Upper lobe of left lung (tissue), 6 donors: ENCODE results near the gene MTMR2. TPM values are rescaled to one million over a fixed set of nuclear protein-coding genes. Genes with fewer than 3 reads are reported as not detected.
"Not testable (repeated sequence)": the region's sequence is repeated elsewhere in the genome, so short reads cannot be mapped to it uniquely, and the experiment has no call there.

Experiments
- ATAC-seq, 2 donors: fragments of 200-7000 bp; cut with Tn5 transposase; one replicate each; pipeline ENCODE4 v1.9.1; 2022; ENCODE audit warnings: mild to moderate bottlenecking in 2 of 2, moderate library complexity in 2 of 2; ENCODE audit not compliant: low FRiP score in 2 of 2
- DNase-seq, 2 donors: peaks; one replicate each; pipeline ENCODE4 v3.0.0-alpha.2; 2019 to 2020
- H3K27ac ChIP-seq, 4 donors: fragments of 200-600 bp; sonication (generic); one replicate each; pipeline ENCODE4 v1.5.1; 2016 to 2019
- H3K27me3 ChIP-seq, 4 donors: fragments of 200-600 bp; sonication (generic); one replicate each; pipeline ENCODE4 v1.5.1; 2017 to 2019
- H3K36me3 ChIP-seq, 4 donors: fragments of 200-600 bp; sonication (generic); one replicate each; pipeline ENCODE4 v1.5.1; 2016 to 2019
- H3K4me1 ChIP-seq, 4 donors: fragments of 200-600 bp; sonication (generic); one replicate each; pipeline ENCODE4 v1.5.1; 2018 to 2019
- H3K4me3 ChIP-seq, 4 donors: fragments of 200-600 bp; sonication (generic); one replicate each; pipeline ENCODE4 v1.5.1; 2017 to 2019; ENCODE audit warnings: mild to moderate bottlenecking in 2 of 4, moderate library complexity in 1 of 4
- H3K9me3 ChIP-seq, 4 donors: fragments of 200-600 bp; sonication (generic); one replicate each; pipeline ENCODE4 v1.5.1; 2018 to 2019
- CTCF ChIP-seq, 6 experiments: fragments of 450-650 bp in 4 of 6; fragments of 200-600 bp in 2 of 6; sonication (generic) in 2 of 6; IDR thresholded peaks; one replicate each; pipeline ENCODE4 v1.5.1; 2016 to 2019; ENCODE audit warnings: antibody characterized with exemption in 6 of 6
- EP300 ChIP-seq, 4 donors: sonication (generic); formaldehyde crosslinking; IDR thresholded peaks; one replicate each; pipeline ENCODE4 v1.5.1; 2017; ENCODE audit warnings: antibody characterized with exemption in 4 of 4, control low read depth in 2 of 4
- POLR2A ChIP-seq, 4 donors: fragments of 450-650 bp; IDR thresholded peaks; one replicate each; pipeline ENCODE4 v1.5.1; 2016 to 2017; ENCODE audit warnings: antibody characterized with exemption in 4 of 4, mild to moderate bottlenecking in 2 of 4
- POLR2AphosphoS5 ChIP-seq, 2 donors: sonication (generic); formaldehyde crosslinking; IDR thresholded peaks; one replicate each; pipeline ENCODE4 v1.5.1; 2017; ENCODE audit warnings: antibody characterized with exemption in 2 of 2
- WGBS, 2 donors: methylation state at CpG; one replicate each; pipeline ENCODE4 v1.1.5; 2017 to 2018; 5-methylcytosine and 5-hydroxymethylcytosine counted together
- total RNA-seq, 6 donors: library from RNA; depleted of rRNA in 4 of 6; stranded (reverse); fragments of >200 nt in 4 of 6; gene quantifications; one replicate each; pipeline versions ENCODE4 v1.1.0 to v1.2.1, GENCODE V29; 2016 to 2021
- donor health status: DM: no; HTN: no; CAD: no; lungs with moderate emphysema.
- donor health status: DM: no; HTN: yes; CAD: no; lungs with severe emphysema.

The MTMR2 gene
- total RNA-seq, 6 donors from 2014 or later, result 6.3 to 32.5 (median 25.0) TPM

GRCh38 chr11:95877291-95877690, 46.6 kb downstream of the MTMR2 start:
- ATAC-seq, result peak in 1 of 2 donors; percentile 72
- H3K27me3 ChIP-seq, result no peaks in the 10 kb centered on the region
- no peak overlapping the region for H3K4me3 ChIP-seq
- no peaks in the 10 kb centered on the region for H3K9me3 ChIP-seq
- no peaks in the 10 kb centered on the region for H3K4me1 ChIP-seq
- WGBS, 2 donors, result 86 to 88% methylated on average over 2 of the region's 2 CpGs
- DNase-seq, result no peak
- H3K36me3 ChIP-seq, result peaks cover 0 to 20% (median 0%) of the 10 kb centered on the region in 4 donors
- H3K27ac ChIP-seq, result no peak overlapping the region
- TF ChIP-seq CTCF (IDR thresholded peaks at IDR 0.05), result no peak

- H3K4me3 ChIP-seq, H3K9me3 ChIP-seq, H3K27me3 ChIP-seq, H3K4me1 ChIP-seq, DNase-seq, H3K27ac ChIP-seq, ATAC-seq, H3K36me3 ChIP-seq: not testable (repeated sequence)
- WGBS, 2 donors, result 76 to 79% methylated on average over 3 of the region's 3 CpGs
These were observed 53.0 kb downstream of the MTMR2 start for GRCh38 chr11:95870877-95871276.

GRCh38 chr11:95867105-95867504, 56.8 kb downstream of the MTMR2 start:
- no peak for DNase-seq
- no peak for ATAC-seq
- Histone ChIP-seq H3K36me3 (peaks cover 0 to 12% (median 1%) of the 10 kb centered on the region in 4 donors), H3K27me3 (no peaks in the 10 kb centered on the region), H3K4me3 (no peak overlapping the region), H3K27ac (no peak overlapping the region), H3K4me1 (no peaks in the 10 kb centered on the region), H3K9me3 (no peaks in the 10 kb centered on the region)
- no peak for TF ChIP-seq POLR2A (IDR thresholded peaks at IDR 0.05)
- no peak for TF ChIP-seq EP300 (IDR thresholded peaks at IDR 0.05)
- no peak for TF ChIP-seq CTCF (IDR thresholded peaks at IDR 0.05)
- TF ChIP-seq POLR2AphosphoS5 (IDR thresholded peaks at IDR 0.05), result no peak
- 74 to 77% methylated on average over 6 of the region's 6 CpGs for WGBS, 2 donors

- no peak for DNase-seq
These were observed 60.3 kb downstream of the MTMR2 start for GRCh38 chr11:95863486-95864140.

GRCh38 chr11:95860024-95860423, 63.9 kb downstream of the MTMR2 start:
- WGBS, 2 donors, result 86 to 90% methylated on average over 4 of the region's 4 CpGs
- not testable (repeated sequence) for H3K9me3 ChIP-seq, H3K27me3 ChIP-seq, H3K4me1 ChIP-seq, H3K27ac ChIP-seq, H3K4me3 ChIP-seq, DNase-seq, ATAC-seq
- peaks cover 0 to 48% (median 3%) of the 10 kb centered on the region in 4 donors for H3K36me3 ChIP-seq

More at GRCh38 chr11:95863486-95864140, 60.3 kb downstream of the MTMR2 start:
- TF ChIP-seq EP300 (IDR thresholded peaks at IDR 0.05) (no peak), POLR2AphosphoS5 (IDR thresholded peaks at IDR 0.05) (no peak), CTCF (IDR thresholded peaks at IDR 0.05) (no peak), POLR2A (IDR thresholded peaks at IDR 0.05) (no peak)
- Histone ChIP-seq H3K27me3 (no peaks in the 10 kb centered on the region), H3K36me3 (peaks cover 0 to 17% (median 4%) of the 10 kb centered on the region in 4 donors), H3K4me3 (no peak overlapping the region), H3K27ac (no peak overlapping the region), H3K9me3 (no peaks in the 10 kb centered on the region), H3K4me1 (no peaks in the 10 kb centered on the region)
- ATAC-seq, result no peak
- WGBS, 2 donors, result 89 to 90% methylated on average over 2 of the region's 2 CpGs

- H3K36me3 ChIP-seq, result peaks cover 0 to 36% (median 5%) of the 10 kb centered on the region in 4 donors
- H3K4me1 ChIP-seq, H3K27me3 ChIP-seq, H3K9me3 ChIP-seq, H3K4me3 ChIP-seq, H3K27ac ChIP-seq, DNase-seq, ATAC-seq: not testable (repeated sequence)
- 71 to 79% methylated on average over 5 of the region's 5 CpGs for WGBS, 2 donors
These were observed 69.5 kb downstream of the MTMR2 start for GRCh38 chr11:95854362-95854761.
